HFFc6 (cell line): Measurements from ENCODE around the gene CCDC142. TPM values are rescaled to one million over a fixed set of nuclear protein-coding genes. Genes with fewer than 3 reads are reported as not detected.
A peak's percentile ranks its signal among the peaks of the same experiment; 100 is the strongest.

Source experiments
- DNase-seq: peaks from one replicate; pipeline ENCODE4 v3.0.0-alpha.2; 2018
- H3K27ac Mint-ChIP-seq: 2 replicates; pipeline ENCODE4 v1.8.0; 2020; ENCODE audit warnings: mild to moderate bottlenecking, mixed read lengths
- H3K27me3 Mint-ChIP-seq: 2 replicates; pipeline ENCODE4 v1.8.0; 2021; ENCODE audit warnings: mild to moderate bottlenecking, moderate library complexity, mixed read lengths; ENCODE audit not compliant: insufficient read depth
- H3K36me3 Mint-ChIP-seq: 2 replicates; pipeline ENCODE4 v1.8.0; 2021; ENCODE audit warnings: low read depth, mixed read lengths
- H3K4me1 Mint-ChIP-seq: 2 replicates; pipeline ENCODE4 v1.8.0; 2020; ENCODE audit warnings: low read depth, mixed read lengths
- H3K4me3 Mint-ChIP-seq: 2 replicates; pipeline ENCODE4 v1.8.0; 2020; ENCODE audit warnings: mild to moderate bottlenecking, moderate library complexity, mixed read lengths
- H3K9me3 Mint-ChIP-seq: 2 replicates; pipeline ENCODE4 v1.8.0; 2020; ENCODE audit warnings: mild to moderate bottlenecking, mixed read lengths
- total RNA-seq, 6 experiments: library from RNA; stranded (reverse); fragmentation: NEBNext Ultra II Directional; extraction: Animal tissue kit (Norgen Biotek cat#: 25700); gene quantifications; 2 replicates in 1 of 6; 3 replicates in 5 of 6; pipeline ENCODE4 v1.2.3, GENCODE V29; 2021
- TF ChIP-seq, protein P1 (sequence below): fragments of 200-600 bp; sonication (generic); IDR thresholded peaks from 2 replicates; pipeline ENCODE4 v1.5.0; 2021; ENCODE audit warnings: antibody characterized with exemption, mild to moderate bottlenecking

CCDC142 gene
- total RNA-seq, 6 experiments from 2014 or later = 8.5 to 11.1 (median 10.2) TPM

DNA sequence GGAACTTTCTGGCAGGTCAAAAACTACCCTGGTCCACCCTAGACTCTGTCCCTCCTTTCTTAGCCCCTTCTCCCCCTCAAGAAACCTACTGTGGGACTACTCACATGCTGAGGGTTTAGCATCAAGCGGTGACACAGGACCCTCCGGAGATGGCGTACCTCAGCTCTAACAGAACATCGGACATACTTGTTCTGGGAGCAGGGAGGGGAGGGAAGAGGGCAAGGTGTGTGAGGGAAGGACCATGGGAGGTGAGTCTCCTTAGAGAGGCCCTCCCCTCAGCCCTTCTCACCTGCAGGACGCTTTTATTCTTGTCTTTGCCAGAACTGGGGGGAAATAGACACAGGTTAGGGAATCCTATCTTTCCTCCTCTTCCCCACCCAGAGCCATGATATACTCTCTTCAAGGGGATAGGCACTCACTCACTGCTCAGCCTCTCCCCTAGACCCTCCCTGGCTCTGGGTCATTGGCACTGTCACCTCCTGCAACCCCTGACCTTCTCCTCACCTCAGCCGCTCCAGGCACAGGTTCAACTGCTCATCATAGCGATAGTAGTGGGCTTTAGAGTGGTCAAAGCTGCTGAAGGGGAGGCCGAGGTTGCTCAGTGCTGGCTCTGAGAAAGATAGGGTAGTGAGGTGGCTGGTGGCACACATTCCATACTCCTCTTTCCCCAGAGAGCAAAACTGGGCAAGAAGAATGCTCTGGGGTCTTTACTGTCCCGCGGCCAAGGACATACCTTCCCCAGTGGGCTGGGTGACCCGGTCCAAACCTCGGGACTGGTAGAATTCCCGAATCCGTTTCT, 22.8 kb upstream of the CCDC142 start:
- no peak for DNase-seq
- Mint-ChIP-seq H3K4me3 (peak overlapping the region; percentile 98), H3K27ac (no peak overlapping the region), H3K27me3 (peaks cover 12% of the 10 kb centered on the region), H3K9me3 (no peaks in the 10 kb centered on the region), H3K36me3 (peaks cover 22% of the 10 kb centered on the region), H3K4me1 (peaks cover 59% of the 10 kb centered on the region)
- TF ChIP-seq, protein P1, sequence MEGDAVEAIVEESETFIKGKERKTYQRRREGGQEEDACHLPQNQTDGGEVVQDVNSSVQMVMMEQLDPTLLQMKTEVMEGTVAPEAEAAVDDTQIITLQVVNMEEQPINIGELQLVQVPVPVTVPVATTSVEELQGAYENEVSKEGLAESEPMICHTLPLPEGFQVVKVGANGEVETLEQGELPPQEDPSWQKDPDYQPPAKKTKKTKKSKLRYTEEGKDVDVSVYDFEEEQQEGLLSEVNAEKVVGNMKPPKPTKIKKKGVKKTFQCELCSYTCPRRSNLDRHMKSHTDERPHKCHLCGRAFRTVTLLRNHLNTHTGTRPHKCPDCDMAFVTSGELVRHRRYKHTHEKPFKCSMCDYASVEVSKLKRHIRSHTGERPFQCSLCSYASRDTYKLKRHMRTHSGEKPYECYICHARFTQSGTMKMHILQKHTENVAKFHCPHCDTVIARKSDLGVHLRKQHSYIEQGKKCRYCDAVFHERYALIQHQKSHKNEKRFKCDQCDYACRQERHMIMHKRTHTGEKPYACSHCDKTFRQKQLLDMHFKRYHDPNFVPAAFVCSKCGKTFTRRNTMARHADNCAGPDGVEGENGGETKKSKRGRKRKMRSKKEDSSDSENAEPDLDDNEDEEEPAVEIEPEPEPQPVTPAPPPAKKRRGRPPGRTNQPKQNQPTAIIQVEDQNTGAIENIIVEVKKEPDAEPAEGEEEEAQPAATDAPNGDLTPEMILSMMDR = no peak

DNA sequence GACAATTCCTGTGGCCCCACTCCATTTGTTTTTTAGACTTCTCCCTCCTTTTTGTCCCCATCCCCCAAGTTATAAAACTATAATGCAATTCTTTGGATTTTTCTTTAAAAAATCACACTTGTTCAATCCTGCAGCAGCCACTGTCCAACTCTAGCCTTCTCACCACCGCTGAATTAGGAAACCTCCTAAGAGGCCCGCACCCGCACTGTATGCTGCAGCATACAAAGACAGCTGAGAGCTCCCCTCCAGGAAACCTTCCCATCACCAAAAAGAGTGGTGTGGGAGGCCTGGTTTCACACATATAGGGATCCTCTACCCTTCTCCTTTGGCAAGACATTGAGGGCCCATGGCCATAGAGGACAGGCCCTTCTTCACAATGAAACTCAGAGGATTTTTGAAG, 21.8 kb upstream of the CCDC142 start:
- H3K4me1 Mint-ChIP-seq = peaks cover 55% of the 10 kb centered on the region
- H3K4me3 Mint-ChIP-seq = peak overlapping the region; percentile 98
- TF ChIP-seq, protein P1 = no peak
- H3K36me3 Mint-ChIP-seq = peaks cover 22% of the 10 kb centered on the region
- peaks cover 20% of the 10 kb centered on the region for H3K27me3 Mint-ChIP-seq
- peak overlapping the region; percentile 46 for H3K27ac Mint-ChIP-seq
- no peak for DNase-seq
- H3K9me3 Mint-ChIP-seq = no peaks in the 10 kb centered on the region

GRCh38 chr2:74503506-74504475, 21.0 kb upstream of the CCDC142 start:
- H3K27ac Mint-ChIP-seq = peak overlapping the region; percentile 85
- DNase-seq = no peak
- peaks cover 56% of the 10 kb centered on the region for H3K4me1 Mint-ChIP-seq
- H3K27me3 Mint-ChIP-seq = peaks cover 20% of the 10 kb centered on the region
- peak overlapping the region; percentile 98 for H3K4me3 Mint-ChIP-seq
- no peaks in the 10 kb centered on the region for H3K9me3 Mint-ChIP-seq
- H3K36me3 Mint-ChIP-seq = peaks cover 22% of the 10 kb centered on the region
- TF ChIP-seq, protein P1 = no peak

DNA sequence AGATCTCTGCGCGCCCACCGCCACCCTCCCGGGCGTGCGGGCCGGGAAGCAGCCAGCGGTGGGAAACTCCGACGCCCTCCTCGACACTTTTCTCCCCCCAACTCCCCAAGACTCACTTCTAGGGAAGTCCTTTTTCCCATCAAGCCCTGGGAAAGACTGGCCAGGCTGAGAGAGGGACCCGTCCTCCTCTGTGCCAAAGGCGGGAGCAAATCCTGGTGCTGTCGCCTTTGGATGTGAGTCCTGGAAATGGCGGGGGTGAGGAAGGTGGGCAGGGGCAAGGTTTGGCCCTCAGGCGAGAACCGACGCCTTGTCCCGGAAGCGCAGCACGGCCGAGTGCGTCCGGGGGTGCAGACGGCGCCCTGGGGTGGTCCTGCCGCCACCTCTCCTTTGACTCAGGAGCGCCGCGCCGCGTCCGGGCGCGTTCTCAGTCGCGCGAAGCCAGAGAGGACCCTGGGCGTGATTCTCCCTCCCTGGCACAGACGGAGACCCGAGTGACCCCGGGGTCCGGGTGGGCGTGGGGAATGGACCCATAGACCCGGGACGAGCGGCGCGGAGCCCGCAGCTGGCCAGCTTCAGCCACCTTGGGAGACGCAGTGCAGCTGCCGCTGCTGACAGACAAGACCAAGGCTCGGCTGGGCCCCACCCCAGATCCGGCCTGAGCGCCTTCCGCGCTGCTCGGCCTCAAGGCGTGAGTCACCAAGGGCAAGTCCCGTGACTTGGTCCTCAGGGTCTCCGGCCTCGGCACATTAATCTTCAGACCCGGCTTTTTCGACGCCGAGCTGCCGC, 20.1 kb upstream of the CCDC142 start:
- TF ChIP-seq, protein P1 = peak; percentile 44
- H3K27me3 Mint-ChIP-seq = peaks cover 20% of the 10 kb centered on the region
- H3K4me3 Mint-ChIP-seq = peak overlapping the region; percentile 84

DNA sequence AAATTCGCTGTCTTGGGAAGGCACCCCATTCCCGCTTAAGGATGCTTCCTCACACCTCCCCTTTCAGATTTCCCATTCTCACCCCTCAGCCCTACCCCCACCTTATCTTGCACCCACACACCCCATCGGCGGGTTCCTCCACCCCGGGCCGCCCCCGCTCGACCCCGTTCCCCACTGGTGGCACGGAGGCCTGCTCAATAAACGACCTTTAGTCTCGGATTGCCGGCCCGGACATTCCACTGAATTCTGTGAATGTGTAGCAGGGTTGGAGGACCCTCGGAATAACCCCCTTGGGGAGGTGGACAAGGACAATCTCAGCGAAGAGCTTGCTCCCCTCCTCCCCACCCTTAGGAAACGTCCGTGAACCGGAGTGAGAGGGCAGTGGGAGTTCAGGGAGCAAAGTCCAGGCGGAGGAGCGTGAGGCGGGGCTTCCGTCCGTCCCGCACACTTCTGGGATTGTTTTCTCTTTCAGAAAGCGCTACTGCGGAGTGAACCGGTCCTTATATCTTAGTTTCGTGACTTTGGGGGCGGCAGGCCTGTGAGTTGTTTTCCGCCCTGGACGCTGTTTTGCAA, 19.4 kb upstream of the CCDC142 start:
- peak overlapping the region; percentile 84 for H3K4me3 Mint-ChIP-seq
- H3K9me3 Mint-ChIP-seq = no peaks in the 10 kb centered on the region
- H3K27me3 Mint-ChIP-seq = peaks cover 17% of the 10 kb centered on the region
- peaks cover 54% of the 10 kb centered on the region for H3K4me1 Mint-ChIP-seq
- H3K36me3 Mint-ChIP-seq = peaks cover 22% of the 10 kb centered on the region
- H3K27ac Mint-ChIP-seq = peak overlapping the region; percentile 85; the same call in 1 of the 2 replicates
- DNase-seq = no peak
- TF ChIP-seq, protein P1 = no peak

More for the DNA sequence above, 20.1 kb upstream of the CCDC142 start:
- Mint-ChIP-seq H3K4me1 (peaks cover 55% of the 10 kb centered on the region), H3K27ac (peak overlapping the region; percentile 85), H3K36me3 (peaks cover 22% of the 10 kb centered on the region), H3K9me3 (no peaks in the 10 kb centered on the region)
- DNase-seq = peak; percentile 72
